Iris pigment epithelial cell (primary cell): ENCODE measurements around the gene PARM1.
A peak's percentile ranks its signal among the peaks of the same experiment; 100 is the strongest.

Source experiments
- DNase-seq: peaks from one replicate; pipeline ENCODE4 v3.0.0-alpha.2; 2011; ENCODE audit warnings: low read depth

Gene PARM1

DNA sequence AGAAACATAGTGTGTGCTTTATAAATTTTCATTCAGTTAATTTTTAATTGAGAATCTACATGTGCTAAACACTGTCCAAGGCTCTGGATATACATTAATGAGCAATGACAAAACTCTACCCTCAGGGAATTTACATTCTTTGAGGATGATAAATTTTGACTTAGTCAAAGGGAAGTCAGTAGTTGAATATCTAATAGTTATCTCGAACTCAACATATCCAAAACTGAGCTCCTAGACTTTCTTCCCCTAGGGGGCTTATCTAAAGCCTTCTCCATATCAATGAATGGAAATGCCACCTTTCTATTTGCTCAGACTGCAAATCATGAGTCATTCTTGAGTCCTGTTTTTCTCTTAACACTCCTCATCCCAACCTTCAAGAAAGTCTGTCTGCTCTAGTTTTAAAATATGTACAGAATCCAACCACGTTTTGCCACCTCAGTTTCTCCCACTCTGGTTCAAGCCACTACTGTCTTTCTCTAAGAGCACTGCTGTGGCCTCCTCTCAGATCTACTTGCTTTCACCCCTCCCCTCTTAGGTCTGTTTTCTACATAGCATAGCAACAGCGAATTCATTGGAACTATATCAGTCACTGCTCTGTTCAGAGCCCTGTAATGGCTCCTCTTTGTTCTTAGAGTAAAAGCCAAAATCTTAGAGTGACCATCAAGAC lies 9.5 kb downstream of the PARM1 start:
- DNase-seq = no peak

GRCh38 chr4:74942918-74943253 lies 10.0 kb downstream of the PARM1 start:
- no peak for DNase-seq

DNA sequence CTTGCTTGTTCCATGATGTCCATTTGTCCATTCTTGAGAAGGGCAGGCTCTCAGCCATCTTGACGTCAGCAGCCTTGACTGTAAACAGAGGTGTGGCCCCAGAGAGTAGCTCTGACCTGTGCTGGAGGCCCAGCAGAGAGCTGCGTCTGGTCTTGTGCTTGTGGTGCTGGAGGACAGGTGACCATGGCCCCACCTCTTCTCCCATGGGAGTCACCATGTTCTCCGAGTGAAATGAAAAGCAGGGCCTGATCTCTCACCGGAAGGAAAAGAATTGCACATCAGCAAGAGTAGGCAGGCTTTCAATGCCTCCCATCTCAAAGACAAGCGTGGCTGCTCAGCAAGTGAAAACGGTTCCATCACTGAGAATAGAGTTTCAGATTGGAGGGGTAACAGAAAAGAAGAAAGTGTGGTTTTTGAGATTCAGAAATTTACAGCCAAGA lies 11.5 kb downstream of the PARM1 start:
- DNase-seq = no peak

- no peak for DNase-seq
These were observed 13.3 kb downstream of the PARM1 start for GRCh38 chr4:74946196-74946595.

GRCh38 chr4:74947798-74948197 lies 14.9 kb downstream of the PARM1 start:
- DNase-seq = no peak

DNA sequence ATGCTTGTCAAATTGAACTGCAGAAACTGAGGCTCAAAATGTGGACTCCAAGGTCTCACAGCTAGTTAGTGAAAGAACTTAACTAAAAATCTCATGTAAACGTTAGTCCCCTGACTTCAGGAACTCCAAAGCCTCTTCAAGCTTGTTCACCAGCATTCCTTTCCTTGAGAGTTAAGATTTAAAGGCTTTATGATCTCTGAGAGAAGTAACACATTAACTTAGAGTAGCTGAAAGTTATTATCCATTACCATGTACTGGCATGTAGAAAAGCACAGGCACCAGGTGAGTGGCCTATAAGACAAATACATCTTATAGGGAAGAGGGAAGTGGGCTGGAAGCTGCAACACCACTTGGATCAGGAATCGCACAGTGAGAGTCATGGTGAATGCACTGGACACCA lies 15.3 kb downstream of the PARM1 start:
- no peak for DNase-seq

GRCh38 chr4:74950200-74950599 lies 17.3 kb downstream of the PARM1 start:
- no peak for DNase-seq

DNA sequence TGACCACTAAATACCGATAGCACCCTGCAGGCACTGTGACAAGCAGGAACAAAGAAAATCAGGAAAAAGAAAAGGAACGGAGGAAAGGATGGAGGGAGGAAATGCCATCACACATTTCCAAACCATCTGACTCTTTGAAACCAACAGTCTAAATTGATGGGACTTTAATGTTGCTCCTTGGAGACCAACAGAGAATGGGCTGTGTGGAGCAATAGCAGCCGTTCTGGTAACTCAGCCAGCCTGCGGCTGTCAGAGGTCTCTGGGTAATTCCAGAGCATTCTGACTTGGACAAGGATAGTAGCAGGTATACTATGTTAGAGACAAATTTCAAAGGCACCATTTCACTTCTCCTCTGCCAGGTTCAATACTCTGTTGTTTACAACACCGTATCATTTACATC lies 18.0 kb downstream of the PARM1 start:
- DNase-seq = no peak

DNA sequence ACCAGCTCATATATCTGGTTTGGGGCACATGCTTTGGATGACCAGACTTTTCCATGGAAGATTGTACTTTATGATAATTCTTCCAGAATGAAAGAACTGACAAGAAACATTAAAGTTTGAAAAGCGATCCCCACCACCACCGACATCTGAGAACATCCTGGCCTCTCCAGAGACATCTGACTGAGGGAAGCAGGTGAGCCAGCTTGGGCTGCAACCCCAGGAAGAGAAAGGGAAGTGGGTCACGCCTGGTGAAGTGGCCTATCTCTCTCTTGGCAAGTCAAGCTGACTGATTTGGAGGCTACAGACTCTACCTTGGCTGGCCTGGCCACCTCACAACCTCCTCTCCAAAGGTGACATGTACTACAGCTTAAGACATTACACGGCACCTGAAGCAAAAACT lies 20.7 kb downstream of the PARM1 start:
- no peak for DNase-seq

- DNase-seq = no peak
These were observed 26.0 kb downstream of the PARM1 start for GRCh38 chr4:74958881-74959280.

- DNase-seq = no peak
These were observed 28.3 kb downstream of the PARM1 start for GRCh38 chr4:74961230-74961629.

- DNase-seq = no peak
These were observed 29.7 kb downstream of the PARM1 start for GRCh38 chr4:74962584-74962983.

- no peak for DNase-seq
These were observed 31.4 kb downstream of the PARM1 start for GRCh38 chr4:74964311-74964710.

- DNase-seq = no peak
These were observed 34.4 kb downstream of the PARM1 start for GRCh38 chr4:74967324-74967723.

DNA sequence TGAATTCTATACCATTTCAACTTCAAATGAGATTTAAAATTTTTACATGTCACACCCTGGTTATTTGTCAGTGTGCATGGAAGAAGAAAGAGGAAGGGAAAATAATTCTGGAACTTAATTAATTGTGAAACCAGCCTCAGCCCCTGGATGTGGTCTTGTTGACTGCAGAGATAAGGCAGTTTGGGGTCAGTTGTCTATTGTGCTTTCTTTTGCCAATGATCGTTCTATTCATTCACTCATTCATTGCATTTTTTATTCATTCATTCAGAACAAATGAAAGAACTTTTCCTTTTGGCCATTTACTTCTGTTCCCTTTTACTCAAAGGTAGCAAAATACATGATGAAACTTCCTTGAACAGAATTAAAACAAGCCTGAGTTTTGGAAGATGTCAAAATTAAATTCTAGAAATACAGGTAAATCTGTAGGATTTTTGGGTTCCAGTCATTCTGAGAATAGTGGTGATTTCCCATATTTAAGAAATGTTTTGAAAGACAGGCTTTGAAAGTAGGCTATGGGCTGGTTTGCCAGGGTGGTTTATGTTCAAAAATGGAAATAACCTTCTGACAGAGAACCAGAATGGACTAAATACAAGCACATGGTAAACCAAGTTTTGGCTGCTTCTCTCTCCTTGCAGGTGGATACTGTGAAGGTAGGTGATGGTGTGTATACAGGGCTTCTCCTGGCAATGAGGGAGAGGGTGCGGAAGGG lies 35.7 kb downstream of the PARM1 start:
- DNase-seq = no peak

DNA sequence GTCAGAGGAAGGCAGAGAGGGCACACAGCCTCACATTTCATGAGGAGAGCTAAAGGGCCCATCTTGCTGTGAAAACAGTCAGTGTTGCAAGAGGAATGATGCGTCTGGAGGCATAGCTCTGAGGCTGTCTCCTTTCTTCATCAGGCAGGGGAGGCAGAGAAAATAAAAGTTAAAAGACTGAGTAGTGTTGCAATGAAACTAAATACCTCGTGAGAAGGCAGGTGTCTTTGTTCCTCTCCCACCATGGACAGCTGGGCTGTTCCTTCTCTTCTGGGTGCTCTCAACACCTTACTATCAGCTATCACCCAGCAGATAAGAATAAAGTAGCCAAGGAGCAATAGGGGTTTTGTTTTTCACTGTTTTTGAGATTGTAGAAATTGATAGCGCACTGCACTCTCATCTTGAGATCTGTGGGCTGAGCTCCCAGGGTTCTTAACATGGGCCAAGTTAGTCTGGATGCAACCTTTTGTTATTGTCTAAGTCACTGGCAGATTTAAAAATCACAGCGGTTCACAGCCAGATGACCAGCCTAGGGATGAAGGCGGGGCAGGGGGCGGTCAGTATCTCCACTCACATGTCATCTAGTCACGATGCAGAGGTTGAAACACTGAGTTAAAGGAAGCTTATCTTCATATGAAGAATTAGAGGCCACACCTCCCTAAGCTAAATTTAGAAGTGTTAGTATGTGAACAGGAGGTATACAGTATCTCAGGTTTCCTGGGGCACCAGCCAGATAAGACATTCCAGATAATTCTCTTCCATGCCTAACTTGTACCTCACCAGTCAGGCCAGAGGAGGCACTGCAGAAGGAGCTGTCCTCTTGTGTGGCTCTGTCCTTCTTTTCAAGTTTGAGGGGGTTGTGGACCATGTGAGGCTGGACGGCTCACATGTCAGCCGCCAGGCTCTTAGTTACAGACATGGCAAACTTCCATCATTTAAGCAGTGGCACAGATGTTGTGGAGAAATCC lies 36.9 kb downstream of the PARM1 start:
- peak; percentile 1 for DNase-seq

DNA sequence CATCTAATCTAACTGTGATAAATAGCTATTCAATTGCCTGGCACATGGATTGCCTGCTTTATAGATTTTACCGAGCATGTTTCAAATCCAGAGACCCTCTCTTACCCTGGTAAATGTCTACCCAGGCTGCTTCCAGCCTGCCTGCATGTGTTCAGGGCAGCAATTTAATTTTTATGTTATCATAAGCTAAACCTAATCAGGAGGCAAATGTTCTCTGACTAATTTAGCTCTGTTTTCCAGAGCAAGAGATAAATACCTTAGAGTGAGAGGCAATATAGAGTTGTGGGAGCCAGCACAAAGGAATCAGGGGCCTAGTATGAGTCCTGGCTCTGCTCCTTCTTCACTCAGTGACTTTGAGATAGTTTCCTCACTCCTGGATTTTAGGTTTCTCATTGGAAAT lies 37.7 kb downstream of the PARM1 start:
- DNase-seq = no peak

DNA sequence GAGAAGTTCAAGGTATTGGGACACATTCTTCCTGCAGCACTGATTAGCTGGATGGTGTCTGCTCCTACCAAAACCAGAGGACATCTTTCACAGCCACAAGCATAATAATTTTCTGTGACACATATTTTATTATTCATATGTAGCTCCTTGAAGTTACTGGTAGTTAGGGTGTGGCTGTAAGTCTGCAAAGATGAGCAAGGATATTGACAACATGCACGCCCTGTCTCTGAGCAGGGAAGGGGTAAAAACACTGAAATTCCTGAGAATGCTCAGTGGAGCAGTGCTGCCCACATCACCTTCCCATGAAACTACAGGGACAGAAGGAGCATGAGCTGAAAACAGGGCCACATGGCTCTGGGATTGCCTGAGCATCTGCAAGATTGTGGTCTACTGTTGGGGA lies 38.9 kb downstream of the PARM1 start:
- DNase-seq = no peak

DNA sequence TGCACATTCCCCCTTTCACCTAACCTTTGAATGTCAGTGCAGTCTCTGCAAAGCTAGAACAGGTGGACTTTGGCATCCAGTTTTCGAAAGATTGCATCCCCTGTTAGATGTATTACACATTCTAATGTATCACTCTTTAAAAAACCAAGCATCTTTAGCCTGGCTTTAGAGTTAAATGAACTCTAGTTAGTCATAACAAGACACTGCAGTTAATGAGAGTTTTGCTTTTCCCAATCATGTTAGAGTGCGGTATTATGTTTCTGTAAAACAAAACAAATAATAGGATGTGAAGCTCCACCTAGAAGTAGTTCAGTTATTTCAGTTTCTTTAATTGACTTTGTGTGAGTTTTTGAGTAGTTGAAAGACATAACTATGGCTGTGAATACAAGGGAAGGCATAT lies 42.2 kb downstream of the PARM1 start:
- DNase-seq = no peak

DNA sequence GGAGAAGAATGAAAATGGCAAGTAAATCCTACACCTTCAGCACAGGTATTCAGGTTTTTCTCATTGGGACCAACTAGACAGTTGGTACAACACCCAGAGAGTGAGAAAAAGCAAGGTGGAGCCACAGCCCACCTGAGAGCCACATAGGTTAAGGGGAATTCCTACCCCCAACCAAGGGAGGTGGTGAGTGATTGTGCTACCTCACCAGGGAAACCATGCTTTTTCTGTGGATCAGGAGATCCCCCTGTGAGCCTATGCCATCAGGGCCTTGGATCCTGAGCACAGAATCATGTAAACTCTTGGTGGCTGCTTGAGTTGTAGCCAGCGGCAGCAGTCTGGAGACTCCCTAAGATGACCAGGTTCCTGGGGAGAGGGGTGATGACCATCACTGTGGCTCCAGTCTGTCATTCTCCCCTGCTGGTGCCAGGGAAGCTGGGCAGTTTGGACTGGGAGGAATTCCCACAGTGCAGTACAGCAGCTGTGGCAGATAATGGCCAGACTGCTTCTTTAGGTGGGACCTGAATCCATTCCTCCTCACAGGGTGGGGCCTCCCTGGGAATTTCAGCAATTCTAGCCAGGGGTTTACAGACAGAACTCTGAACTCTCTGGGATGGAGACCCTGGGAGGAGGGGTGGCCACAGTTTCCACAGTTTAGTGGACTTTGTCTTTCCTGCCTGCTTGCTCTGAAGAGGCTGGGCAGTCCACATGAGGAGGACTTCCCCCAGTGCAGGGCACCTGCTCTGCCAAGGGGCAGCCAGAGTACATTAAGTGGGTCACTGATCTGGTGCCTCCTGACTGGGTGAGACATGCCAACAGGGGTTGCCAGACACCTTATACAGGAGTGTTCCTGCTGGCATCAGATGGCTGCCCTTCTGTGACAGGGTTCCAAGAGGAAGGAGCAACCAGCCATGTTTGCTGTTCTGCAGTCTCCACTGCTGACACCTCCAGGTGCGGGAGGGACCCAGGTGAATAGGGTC lies 43.2 kb downstream of the PARM1 start:
- no peak for DNase-seq

DNA sequence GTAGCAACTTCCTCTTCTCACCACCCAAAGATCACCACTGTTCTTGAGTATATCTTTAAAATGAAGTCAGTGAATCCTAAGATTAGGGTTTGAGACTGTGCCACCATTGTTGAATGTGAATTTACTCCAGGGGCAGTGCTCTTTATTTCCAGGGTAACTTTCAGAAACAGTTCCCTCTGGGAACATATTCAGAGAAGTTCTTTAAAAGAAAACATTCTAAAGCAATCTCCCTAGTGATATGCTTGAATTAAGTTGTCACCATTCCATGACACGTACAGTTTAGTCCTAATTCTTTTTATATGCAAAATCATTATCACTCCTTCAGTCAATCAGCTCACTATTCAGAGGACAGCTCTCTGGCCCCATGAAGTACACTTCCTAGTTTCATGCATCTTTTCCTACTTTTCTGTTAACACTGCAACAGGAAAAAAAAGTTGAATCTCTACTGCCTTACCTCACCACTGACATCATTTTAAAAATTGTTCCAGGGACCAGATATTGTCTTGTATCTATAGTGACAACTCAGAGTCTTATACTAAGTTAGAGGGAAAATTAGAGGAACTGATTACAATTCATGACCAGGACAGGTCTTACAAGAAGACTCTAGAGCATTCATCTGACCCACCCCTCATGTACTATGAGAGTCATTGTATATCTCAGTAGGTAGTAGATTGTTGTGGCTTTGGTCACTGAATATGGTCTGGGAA lies 49.8 kb downstream of the PARM1 start:
- no peak for DNase-seq
